GM19395 (cell line): ENCODE results near the gene TPI1.
"Not testable (repeated sequence)": the region's sequence is repeated elsewhere in the genome, so short reads cannot be mapped to it uniquely, and the experiment has no call there.

ENCODE experiments used
- ATAC-seq: cut with Tn5 transposase; IDR thresholded peaks from one replicate; pipeline ENCODE4 v1.9.1; 2021; ENCODE audit warnings: mild to moderate bottlenecking, moderate library complexity; ENCODE audit not compliant: unreplicated experiment

The TPI1 gene

GRCh38 chr12:6846316-6846869 is 20.9 kb upstream of the TPI1 start:
- ATAC-seq, result no peak

- ATAC-seq, result no peak
Measured at GRCh38 chr12:6847676-6848075, 19.7 kb upstream of the TPI1 start.

- ATAC-seq, result no peak
Measured at GRCh38 chr12:6849427-6849826, 17.9 kb upstream of the TPI1 start.

GRCh38 chr12:6849976-6850560 is 17.3 kb upstream of the TPI1 start:
- no peak for ATAC-seq

GRCh38 chr12:6850796-6851152 is 16.6 kb upstream of the TPI1 start:
- no peak for ATAC-seq

GRCh38 chr12:6851153-6851920 is 16.0 kb upstream of the TPI1 start, which contains the start of gene CDCA3:
Gene CDCA3 (minus strand): TSS chr12:6851286. CDS start chr12:6850952, 334 bp downstream.
- peak; percentile 59 for ATAC-seq

GRCh38 chr12:6851921-6852650 is 15.2 kb upstream of the TPI1 start, which contains the start of gene USP5:
Gene USP5 (plus strand): TSS chr12:6852150. CDS start chr12:6852180, 30 bp downstream.
- peak; percentile 76 for ATAC-seq

- ATAC-seq, result no peak
Measured at GRCh38 chr12:6852651-6853354, 14.5 kb upstream of the TPI1 start.

- ATAC-seq, result no peak
Measured at GRCh38 chr12:6853626-6854025, 13.7 kb upstream of the TPI1 start.

GRCh38 chr12:6854036-6854435 is 13.3 kb upstream of the TPI1 start:
- ATAC-seq, result no peak

- ATAC-seq, result no peak
Measured at GRCh38 chr12:6855322-6855721, 12.0 kb upstream of the TPI1 start.

- no peak for ATAC-seq
Measured at GRCh38 chr12:6858799-6859198, 8.5 kb upstream of the TPI1 start.

GRCh38 chr12:6860116-6860515 is 7.2 kb upstream of the TPI1 start:
- ATAC-seq, result no peak

- ATAC-seq, result no peak
Measured at GRCh38 chr12:6860942-6861341, 6.4 kb upstream of the TPI1 start.

GRCh38 chr12:6861391-6861790 is 5.9 kb upstream of the TPI1 start:
- ATAC-seq, result no peak

GRCh38 chr12:6863033-6863432 is 4.3 kb upstream of the TPI1 start:
- ATAC-seq, result no peak

GRCh38 chr12:6863586-6864321 is 3.6 kb upstream of the TPI1 start:
- no peak for ATAC-seq

GRCh38 chr12:6865307-6865706 is 2.0 kb upstream of the TPI1 start:
- not testable (repeated sequence) for ATAC-seq

- ATAC-seq, result no peak
Measured at GRCh38 chr12:6866163-6866919, 990 bp upstream of the TPI1 start.
